ENCODE results near the gene SLC5A11. TPM values are rescaled to one million over a fixed set of nuclear protein-coding genes. Genes with fewer than 3 reads are reported as not detected.

The SLC5A11 gene
- 0.27 TPM for total RNA-seq
- long read RNA-seq: 0 reads

- Histone ChIP-seq H3K9me3 (no peaks in the 10 kb centered on the region), H3K4me1 (no peaks in the 10 kb centered on the region), H3K36me3 (no peaks in the 10 kb centered on the region), H3K27me3 (ENCODE audit: low read depth) (no peaks in the 10 kb centered on the region), H3K4me3 (no peak within 1 kb of the TSS), H3K27ac (no peak within 1 kb of the TSS)
- DNase-seq (no peak), ATAC-seq (no peak)
- TF ChIP-seq CTCF (IDR thresholded peaks at IDR 0.05): no peak
- intact Hi-C loops (cut with DNase I): no loop called here
Observed at GRCh38 chr16:24845726-24846547, at the start of gene SLC5A11. Gene SLC5A11 (plus strand): TSS chr16:24845963. CDS start chr16:24858644, 12,681 bp downstream.

GRCh38 chr16:24800586-24800985 lies 45.2 kb upstream of the SLC5A11 start:
- peaks cover 10% of the 10 kb centered on the region for H3K4me1 ChIP-seq
- no peak for DNase-seq
- H3K27ac ChIP-seq: no peak overlapping the region
- intact Hi-C loops (cut with DNase I): loop anchor here (10.0 kb wide), 1 partner anchor 236 kb away; no protein-coding TSS in a partner anchor
- no peaks in the 10 kb centered on the region for H3K9me3 ChIP-seq
- no peaks in the 10 kb centered on the region for H3K27me3 ChIP-seq (ENCODE audit: low read depth)
- H3K36me3 ChIP-seq: peaks cover 97% of the 10 kb centered on the region
- ATAC-seq: no peak
- no peak overlapping the region for H3K4me3 ChIP-seq
- TF ChIP-seq CTCF (IDR thresholded peaks at IDR 0.05): peak; percentile 13

GRCh38 chr16:24801761-24802302 lies 43.9 kb upstream of the SLC5A11 start:
- peaks cover 97% of the 10 kb centered on the region for H3K36me3 ChIP-seq
- intact Hi-C loops (cut with DNase I): loop anchor here (10.0 kb wide), 1 partner anchor 237 kb away; no protein-coding TSS in a partner anchor

GRCh38 chr16:24805484-24805883 lies 40.3 kb upstream of the SLC5A11 start:
- no peak for DNase-seq
- Histone ChIP-seq H3K36me3 (peaks cover 97% of the 10 kb centered on the region), H3K27me3 (ENCODE audit: low read depth) (no peaks in the 10 kb centered on the region), H3K27ac (no peak overlapping the region), H3K4me3 (no peak overlapping the region), H3K9me3 (no peaks in the 10 kb centered on the region), H3K4me1 (peaks cover 10% of the 10 kb centered on the region)
- no peak for ATAC-seq
- intact Hi-C loops (cut with DNase I): loop anchor here (10.0 kb wide), 1 partner anchor 241 kb away; no protein-coding TSS in a partner anchor
- no peak for TF ChIP-seq CTCF (IDR thresholded peaks at IDR 0.05)

More at GRCh38 chr16:24801761-24802302, 43.9 kb upstream of the SLC5A11 start:
- H3K27me3 ChIP-seq (ENCODE audit: low read depth): no peaks in the 10 kb centered on the region
- peaks cover 10% of the 10 kb centered on the region for H3K4me1 ChIP-seq
- ATAC-seq: peak; percentile 93 to 96
- no peaks in the 10 kb centered on the region for H3K9me3 ChIP-seq
- no peak overlapping the region for H3K4me3 ChIP-seq
- H3K27ac ChIP-seq: no peak overlapping the region
- no peak for TF ChIP-seq CTCF (IDR thresholded peaks at IDR 0.05)
- DNase-seq: no peak

- intact Hi-C loops (cut with DNase I): loop anchor here (10.0 kb wide), 1 partner anchor 242 kb away; no protein-coding TSS in a partner anchor
- no peak for ATAC-seq
- no peak for TF ChIP-seq CTCF (IDR thresholded peaks at IDR 0.05)
Observed at GRCh38 chr16:24807301-24807700, 38.5 kb upstream of the SLC5A11 start.

More at GRCh38 chr16:24807301-24807700, 38.5 kb upstream of the SLC5A11 start:
- Histone ChIP-seq H3K27me3 (ENCODE audit: low read depth) (no peaks in the 10 kb centered on the region), H3K27ac (no peak overlapping the region), H3K4me1 (peaks cover 7% of the 10 kb centered on the region), H3K4me3 (no peak overlapping the region), H3K9me3 (no peaks in the 10 kb centered on the region), H3K36me3 (peaks cover 100% of the 10 kb centered on the region)
- DNase-seq: no peak

Measured in lower lobe of right lung (tissue), 2 donors.